ENCODE results near the gene ZBTB2.

ZBTB2 gene

GRCh38 chr6:151330130-151330696 is 61.1 kb downstream of the ZBTB2 start:
- H3K4me3 ChIP-seq (IDR thresholded peaks at IDR 0.05; ENCODE audit: insufficient read depth, low read depth, low read length) = no peak overlapping the region
- no peaks in the 10 kb centered on the region for H3K79me2 ChIP-seq (ENCODE audit: insufficient read depth, low read depth)
- H2AFZ ChIP-seq (ENCODE audit: low read depth) = no peak overlapping the region
- H3K27ac ChIP-seq = no peak overlapping the region
- H3K9ac ChIP-seq = no peak overlapping the region
- no peak overlapping the region for H3K4me2 ChIP-seq
- peaks cover 2% of the 10 kb centered on the region; the same call in 1 of the 2 replicates for H3K27me3 ChIP-seq (ENCODE audit: insufficient read depth, low read depth)
- TF ChIP-seq CTCF (conservative IDR thresholded peaks at IDR 0.05; ENCODE audit: low read depth, low read length) = no peak
- no peaks in the 10 kb centered on the region for H4K20me1 ChIP-seq (ENCODE audit: insufficient read depth)
- peaks cover 15% of the 10 kb centered on the region for H3K4me1 ChIP-seq (ENCODE audit: low read depth, poor library complexity, severe bottlenecking)
- H3K36me3 ChIP-seq (ENCODE audit: insufficient read depth) = no peaks in the 10 kb centered on the region

GRCh38 chr6:151327101-151327500 is 64.3 kb downstream of the ZBTB2 start:
- Histone ChIP-seq H2AFZ (ENCODE audit: low read depth) (no peak overlapping the region), H3K9ac (no peak overlapping the region), H3K36me3 (ENCODE audit: insufficient read depth) (no peaks in the 10 kb centered on the region), H3K4me2 (no peak overlapping the region), H3K27me3 (ENCODE audit: insufficient read depth, low read depth) (peaks cover 6% of the 10 kb centered on the region; the same call in 1 of the 2 replicates), H3K4me1 (ENCODE audit: low read depth, poor library complexity, severe bottlenecking) (peaks cover 23% of the 10 kb centered on the region), H3K27ac (no peak overlapping the region), H4K20me1 (ENCODE audit: insufficient read depth) (no peaks in the 10 kb centered on the region), H3K79me2 (ENCODE audit: insufficient read depth, low read depth) (no peaks in the 10 kb centered on the region), H3K4me3 (IDR thresholded peaks at IDR 0.05; ENCODE audit: insufficient read depth, low read depth, low read length) (no peak overlapping the region)
- no peak for TF ChIP-seq CTCF (conservative IDR thresholded peaks at IDR 0.05; ENCODE audit: low read depth, low read length)

DNA sequence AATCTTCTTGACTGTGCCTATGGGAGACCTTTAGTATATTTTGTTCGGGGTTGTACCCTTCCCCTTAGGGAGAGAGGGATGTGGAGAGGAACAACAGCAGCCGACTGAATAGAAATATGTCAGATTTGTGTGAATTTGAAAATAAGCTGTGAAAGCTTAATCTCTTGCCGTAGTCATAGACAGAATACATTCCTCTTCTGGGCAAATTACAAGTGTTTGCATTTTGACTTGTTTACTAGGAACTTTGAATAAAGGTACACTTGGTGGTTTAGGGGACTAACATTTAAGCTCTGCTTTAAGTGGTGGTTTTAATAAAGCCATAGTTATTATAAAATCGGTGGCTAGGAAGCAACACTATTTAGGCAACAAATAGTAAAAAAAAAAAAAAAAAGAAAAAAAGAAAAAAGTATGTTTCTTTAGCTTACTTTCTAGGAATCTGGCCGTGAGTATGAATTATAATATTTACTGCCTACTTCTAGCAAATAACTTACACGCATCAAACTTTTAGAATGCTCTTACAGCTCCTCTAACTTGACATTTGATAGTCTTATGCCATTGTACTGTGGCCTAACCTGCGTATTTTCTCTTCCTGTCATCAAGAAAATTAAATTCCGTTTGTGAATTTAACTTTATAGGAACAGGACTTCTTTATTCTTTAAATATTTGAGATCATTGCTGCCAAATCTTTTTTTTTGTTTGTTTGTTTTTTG is 65.1 kb downstream of the ZBTB2 start:
- Histone ChIP-seq H3K4me1 (ENCODE audit: low read depth, poor library complexity, severe bottlenecking) (peaks cover 23% of the 10 kb centered on the region), H3K79me2 (ENCODE audit: insufficient read depth, low read depth) (no peaks in the 10 kb centered on the region), H3K27ac (no peak overlapping the region), H3K36me3 (ENCODE audit: insufficient read depth) (no peaks in the 10 kb centered on the region), H4K20me1 (ENCODE audit: insufficient read depth) (no peaks in the 10 kb centered on the region), H3K9ac (no peak overlapping the region), H2AFZ (ENCODE audit: low read depth) (peak overlapping the region; percentile 88; the same call in 1 of the 2 replicates), H3K27me3 (ENCODE audit: insufficient read depth, low read depth) (peaks cover 6% of the 10 kb centered on the region; the same call in 1 of the 2 replicates), H3K4me3 (IDR thresholded peaks at IDR 0.05; ENCODE audit: insufficient read depth, low read depth, low read length) (no peak overlapping the region), H3K4me2 (peak overlapping the region; percentile 51)
- no peak for TF ChIP-seq CTCF (conservative IDR thresholded peaks at IDR 0.05; ENCODE audit: low read depth, low read length)

DNA sequence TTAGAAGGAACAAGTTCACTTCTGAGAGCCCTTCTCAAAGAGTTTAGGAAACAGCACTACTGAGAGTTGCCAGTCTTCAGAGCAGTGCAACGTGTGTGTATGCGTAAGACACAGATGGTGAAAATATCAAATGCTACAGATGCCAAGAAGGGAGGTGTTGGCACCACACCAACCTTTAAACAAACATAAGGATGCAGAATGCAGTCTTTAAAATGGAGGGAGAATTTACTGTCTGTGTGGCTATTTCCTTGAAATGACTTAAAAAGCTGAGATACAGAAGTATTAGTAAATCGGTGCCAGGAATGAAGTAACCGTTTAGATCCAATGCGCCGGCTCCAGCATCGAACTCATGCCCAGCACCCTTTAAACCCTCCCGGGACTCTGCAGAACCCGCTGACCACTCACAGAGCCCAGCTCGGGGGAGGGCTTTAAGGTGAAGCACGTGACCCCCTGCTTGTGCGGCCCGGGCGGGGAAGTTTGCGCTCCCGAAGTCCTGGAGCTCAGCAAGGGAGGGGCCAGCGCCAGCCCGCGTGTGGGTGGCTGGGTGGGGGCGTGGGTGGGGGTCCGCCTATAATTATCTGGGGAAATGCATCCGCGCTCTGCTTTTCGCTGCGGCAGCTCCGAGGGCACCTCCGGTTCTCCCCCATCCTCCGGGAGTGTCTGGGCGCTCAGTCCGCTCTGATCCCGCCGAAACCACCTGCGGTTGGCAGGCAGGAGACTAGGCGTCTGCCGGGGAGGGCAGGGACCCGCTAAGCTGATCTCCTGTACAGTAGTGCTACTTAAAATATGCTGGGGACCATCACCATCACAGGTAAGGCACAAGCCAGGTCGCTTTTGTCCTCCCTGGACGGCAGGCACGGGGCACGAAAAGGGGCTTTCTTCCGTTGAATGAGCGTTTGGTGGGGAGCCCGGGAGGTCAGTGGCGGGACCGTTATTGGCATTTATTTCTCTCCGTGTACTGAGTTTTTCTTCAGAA is 66.0 kb downstream of the ZBTB2 start:
- H4K20me1 ChIP-seq (ENCODE audit: insufficient read depth) = no peaks in the 10 kb centered on the region
- H3K4me2 ChIP-seq = peak overlapping the region; percentile 51
- no peak for TF ChIP-seq CTCF (conservative IDR thresholded peaks at IDR 0.05; ENCODE audit: low read depth, low read length)
- no peaks in the 10 kb centered on the region for H3K36me3 ChIP-seq (ENCODE audit: insufficient read depth)
- H3K4me3 ChIP-seq (IDR thresholded peaks at IDR 0.05; ENCODE audit: insufficient read depth, low read depth, low read length) = no peak overlapping the region
- H3K27ac ChIP-seq = no peak overlapping the region
- peak overlapping the region; percentile 88 for H2AFZ ChIP-seq (ENCODE audit: low read depth)
- no peaks in the 10 kb centered on the region for H3K79me2 ChIP-seq (ENCODE audit: insufficient read depth, low read depth)
- peaks cover 23% of the 10 kb centered on the region for H3K4me1 ChIP-seq (ENCODE audit: low read depth, poor library complexity, severe bottlenecking)
- H3K27me3 ChIP-seq (ENCODE audit: insufficient read depth, low read depth) = peaks cover 6% of the 10 kb centered on the region; the same call in 1 of the 2 replicates
- no peak overlapping the region for H3K9ac ChIP-seq

Data from KMS-11 (cell line).